ENCODE results near the gene XYLT1. TPM values are rescaled to one million over a fixed set of nuclear protein-coding genes. Genes with fewer than 3 reads are reported as not detected.
"Not testable (repeated sequence)": the region's sequence is repeated elsewhere in the genome, so short reads cannot be mapped to it uniquely, and the experiment has no call there.

The XYLT1 gene
- total RNA-seq, 4 donors from 2014 or later: 20.0 to 43.0 (median 27.4) TPM

DNA sequence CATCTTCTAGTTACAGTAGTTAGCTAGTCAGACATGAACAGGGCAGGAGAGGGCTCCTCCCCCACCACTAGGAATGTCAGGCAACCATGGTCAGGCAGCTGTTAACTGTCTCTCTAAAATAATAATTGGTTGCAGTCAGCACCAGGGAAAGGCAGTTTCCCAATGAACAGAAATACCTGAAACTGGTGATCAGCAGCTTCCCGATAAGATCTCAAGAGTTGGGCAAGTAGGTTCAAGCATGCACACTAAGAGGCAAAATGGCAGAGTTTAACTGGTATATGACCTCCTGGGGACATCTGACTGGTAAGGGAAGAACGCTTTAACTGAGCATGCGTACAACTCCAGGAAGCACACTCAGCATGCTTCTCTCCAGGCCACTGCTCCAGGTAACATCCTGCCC, 12.6 kb upstream of the XYLT1 start:
- ATAC-seq (ENCODE audit: low FRiP score): no peak
- DNase-seq (ENCODE audit: low spot score): no peak
- TF ChIP-seq, protein P1, sequence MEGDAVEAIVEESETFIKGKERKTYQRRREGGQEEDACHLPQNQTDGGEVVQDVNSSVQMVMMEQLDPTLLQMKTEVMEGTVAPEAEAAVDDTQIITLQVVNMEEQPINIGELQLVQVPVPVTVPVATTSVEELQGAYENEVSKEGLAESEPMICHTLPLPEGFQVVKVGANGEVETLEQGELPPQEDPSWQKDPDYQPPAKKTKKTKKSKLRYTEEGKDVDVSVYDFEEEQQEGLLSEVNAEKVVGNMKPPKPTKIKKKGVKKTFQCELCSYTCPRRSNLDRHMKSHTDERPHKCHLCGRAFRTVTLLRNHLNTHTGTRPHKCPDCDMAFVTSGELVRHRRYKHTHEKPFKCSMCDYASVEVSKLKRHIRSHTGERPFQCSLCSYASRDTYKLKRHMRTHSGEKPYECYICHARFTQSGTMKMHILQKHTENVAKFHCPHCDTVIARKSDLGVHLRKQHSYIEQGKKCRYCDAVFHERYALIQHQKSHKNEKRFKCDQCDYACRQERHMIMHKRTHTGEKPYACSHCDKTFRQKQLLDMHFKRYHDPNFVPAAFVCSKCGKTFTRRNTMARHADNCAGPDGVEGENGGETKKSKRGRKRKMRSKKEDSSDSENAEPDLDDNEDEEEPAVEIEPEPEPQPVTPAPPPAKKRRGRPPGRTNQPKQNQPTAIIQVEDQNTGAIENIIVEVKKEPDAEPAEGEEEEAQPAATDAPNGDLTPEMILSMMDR (IDR thresholded peaks at IDR 0.05): no peak

DNA sequence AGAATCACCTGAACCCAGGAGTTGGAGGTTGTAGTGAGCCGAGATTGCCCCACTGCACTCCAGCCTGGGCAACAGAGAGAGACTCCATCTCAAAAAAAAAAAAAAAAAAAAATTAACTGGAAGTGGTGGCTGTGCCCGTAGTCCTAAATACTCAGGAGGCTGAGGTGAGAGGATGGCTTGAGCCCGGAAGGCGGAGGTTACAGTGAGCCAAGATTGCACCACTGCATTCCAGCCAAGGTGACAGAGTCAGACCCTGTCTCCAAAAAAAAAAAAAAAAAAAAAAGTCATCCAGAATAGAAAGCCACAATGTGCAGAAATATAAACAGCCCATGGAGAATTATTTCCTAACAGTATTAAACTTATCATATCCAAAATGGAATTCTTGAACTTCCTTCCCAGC, 11.6 kb upstream of the XYLT1 start:
- not testable (repeated sequence) for ATAC-seq (ENCODE audit: low FRiP score); DNase-seq (ENCODE audit: low spot score)

DNA sequence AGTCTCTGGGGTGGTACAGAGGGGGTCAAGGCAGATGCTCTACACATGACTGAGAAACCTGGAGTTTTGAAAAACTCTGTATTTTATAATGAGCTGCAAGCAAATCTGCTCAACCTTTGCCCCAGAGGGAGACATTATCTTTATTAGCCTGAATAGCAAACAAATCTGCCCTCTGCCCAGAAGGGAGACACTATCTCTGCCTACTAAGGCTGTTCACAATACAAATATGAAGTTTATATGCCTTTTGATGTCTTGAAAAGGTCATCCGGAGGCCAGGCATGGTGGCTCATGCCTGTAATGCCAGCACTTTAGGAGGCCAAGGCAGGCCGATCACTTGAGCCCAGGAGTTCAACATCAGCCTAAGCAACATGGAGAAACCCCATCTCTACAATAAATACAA, 11.0 kb upstream of the XYLT1 start:
- TF ChIP-seq, protein P1 (IDR thresholded peaks at IDR 0.05): no peak
- ATAC-seq (ENCODE audit: low FRiP score): no peak
- DNase-seq (ENCODE audit: low spot score): no peak

- not testable (repeated sequence) for DNase-seq (ENCODE audit: low spot score); ATAC-seq (ENCODE audit: low FRiP score)
Measured at GRCh38 chr16:17477260-17477545, 6.4 kb upstream of the XYLT1 start.

GRCh38 chr16:17476414-17477259, 5.9 kb upstream of the XYLT1 start:
- no peak for DNase-seq (ENCODE audit: low spot score)
- TF ChIP-seq, protein P1 (IDR thresholded peaks at IDR 0.05): no peak
- ATAC-seq (ENCODE audit: low FRiP score): peak; percentile 59

- TF ChIP-seq, protein P1 (IDR thresholded peaks at IDR 0.05): no peak
- no peak for ATAC-seq (ENCODE audit: low FRiP score)
- no peak for DNase-seq (ENCODE audit: low spot score)
Measured at GRCh38 chr16:17475104-17475503, 4.3 kb upstream of the XYLT1 start.

DNA sequence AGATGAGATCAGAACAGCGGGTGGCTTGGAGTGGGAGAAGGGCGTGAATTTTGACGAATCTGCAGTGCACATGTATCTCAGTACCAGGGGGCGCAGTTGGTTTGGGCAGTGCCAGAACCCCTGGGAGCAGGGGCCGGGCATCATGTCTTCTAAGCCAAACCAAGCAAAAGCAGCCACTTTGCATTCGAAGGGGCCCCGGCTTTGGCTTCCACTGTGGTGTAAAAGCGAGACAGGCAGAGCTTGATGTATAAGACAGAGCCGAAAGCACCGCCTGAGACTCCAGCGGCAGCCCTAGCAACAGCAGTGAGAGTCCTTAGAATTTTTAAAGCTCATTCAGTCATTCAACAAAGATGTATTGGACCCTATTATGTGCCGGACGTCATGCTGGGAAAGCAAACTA, 3.8 kb upstream of the XYLT1 start:
- no peak for DNase-seq (ENCODE audit: low spot score)
- no peak for ATAC-seq (ENCODE audit: low FRiP score)
- TF ChIP-seq, protein P1 (IDR thresholded peaks at IDR 0.05): no peak

DNA sequence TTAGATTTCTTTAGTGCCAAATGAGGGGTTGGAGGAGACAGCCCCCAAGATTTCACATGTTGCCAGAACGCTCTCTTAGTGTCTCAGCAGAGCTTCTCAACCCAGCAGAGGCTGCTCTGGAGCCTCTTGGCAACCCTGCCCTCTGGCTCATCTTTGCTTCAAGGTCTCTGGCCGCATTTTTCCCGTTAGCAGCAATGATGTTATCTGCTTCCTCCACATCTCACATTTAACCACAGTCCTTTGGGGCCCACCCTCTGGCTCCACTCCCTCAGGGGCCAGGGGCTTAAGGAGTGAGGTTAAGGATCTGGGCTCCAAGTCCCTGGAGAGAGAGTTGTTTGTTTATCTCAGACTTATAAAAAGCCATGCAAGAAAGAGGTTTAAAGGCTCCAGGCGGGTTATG, 3.3 kb upstream of the XYLT1 start:
- ATAC-seq (ENCODE audit: low FRiP score) (no peak), DNase-seq (ENCODE audit: low spot score) (no peak)
- TF ChIP-seq, protein P1 (IDR thresholded peaks at IDR 0.05): no peak
